8988T (cell line): ENCODE data around the gene DLG5.

Experiments
- DNase-seq: peaks from one replicate; pipeline ENCODE4 v3.0.0; 2011

DLG5 gene

DNA sequence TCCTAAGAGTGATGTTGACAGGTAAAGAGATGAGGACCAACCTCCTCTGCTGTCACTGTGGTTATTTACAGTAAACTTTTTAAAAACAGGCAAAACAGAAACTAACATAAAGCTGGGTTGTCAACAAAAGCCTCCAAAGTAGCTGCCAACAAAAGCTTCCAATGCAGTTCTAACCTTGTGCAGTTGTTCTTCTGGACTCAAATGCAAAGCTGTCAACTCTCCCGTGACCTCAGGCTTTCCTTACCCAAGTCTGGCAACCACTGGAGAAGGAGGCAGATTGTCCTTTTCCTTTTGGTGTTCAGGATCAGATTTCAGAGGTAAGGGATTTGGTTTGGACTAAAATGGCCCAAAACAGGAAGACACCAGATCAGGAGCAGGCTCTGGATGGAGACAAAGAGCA, 63.1 kb downstream of the DLG5 start:
- no peak for DNase-seq

DNA sequence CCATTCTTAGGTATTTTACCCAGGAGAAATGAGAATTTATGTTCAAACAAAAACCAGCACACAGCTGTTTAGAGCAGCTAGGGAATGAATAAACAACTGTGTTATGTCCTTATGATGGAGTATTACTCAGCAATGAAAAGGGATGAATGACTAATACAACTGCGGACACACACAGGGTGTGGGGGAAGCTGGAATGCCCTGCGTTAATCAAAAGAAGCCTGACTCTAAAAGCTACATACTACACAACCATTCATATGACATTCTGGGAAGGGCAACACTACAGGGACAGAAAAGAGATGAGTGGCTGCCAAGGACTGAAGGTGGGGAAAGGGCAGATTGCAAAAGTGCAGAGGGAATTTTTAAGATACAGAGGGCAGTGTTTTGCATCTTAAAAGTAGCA, 64.0 kb downstream of the DLG5 start:
- DNase-seq: no peak

DNA sequence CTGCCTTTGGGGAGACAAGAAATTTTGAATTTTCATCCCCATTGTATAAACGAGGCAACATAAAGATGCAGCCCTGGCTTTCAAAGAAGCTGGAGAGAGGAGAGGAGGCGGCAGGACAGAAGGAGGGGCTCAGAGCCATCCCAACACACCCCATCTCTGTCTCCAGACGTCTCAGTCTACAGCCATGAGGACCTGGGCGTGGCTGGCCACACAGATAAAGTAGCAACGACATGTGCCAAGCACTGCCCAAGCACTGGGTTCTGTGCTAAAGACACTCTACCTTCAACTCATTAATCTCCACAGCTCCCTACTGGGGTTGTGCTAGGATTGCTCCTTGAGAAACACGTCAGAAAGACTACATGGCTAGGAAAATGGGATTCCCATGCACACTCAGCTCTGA, 65.2 kb downstream of the DLG5 start:
- no peak for DNase-seq

DNA sequence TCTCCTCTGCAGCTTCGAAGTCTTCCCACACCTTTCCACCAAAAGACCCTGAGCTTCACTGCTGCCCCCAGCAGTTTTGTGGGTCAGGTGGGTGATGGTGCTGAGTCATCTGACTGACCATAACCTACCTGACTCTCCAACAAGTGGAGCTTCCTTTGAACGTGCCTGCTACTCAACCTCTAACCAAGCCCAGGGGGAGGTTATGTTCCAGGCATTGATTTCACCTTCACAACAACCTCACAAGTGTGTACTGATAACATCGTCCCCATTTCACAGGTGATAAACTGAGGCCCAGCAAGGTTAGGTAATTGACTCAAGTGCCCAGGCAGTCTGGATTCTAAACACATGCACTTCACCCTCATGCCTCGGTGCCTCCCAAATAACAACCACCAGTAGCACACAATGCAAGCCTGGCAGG, 66.7 kb downstream of the DLG5 start:
- no peak for DNase-seq

DNA sequence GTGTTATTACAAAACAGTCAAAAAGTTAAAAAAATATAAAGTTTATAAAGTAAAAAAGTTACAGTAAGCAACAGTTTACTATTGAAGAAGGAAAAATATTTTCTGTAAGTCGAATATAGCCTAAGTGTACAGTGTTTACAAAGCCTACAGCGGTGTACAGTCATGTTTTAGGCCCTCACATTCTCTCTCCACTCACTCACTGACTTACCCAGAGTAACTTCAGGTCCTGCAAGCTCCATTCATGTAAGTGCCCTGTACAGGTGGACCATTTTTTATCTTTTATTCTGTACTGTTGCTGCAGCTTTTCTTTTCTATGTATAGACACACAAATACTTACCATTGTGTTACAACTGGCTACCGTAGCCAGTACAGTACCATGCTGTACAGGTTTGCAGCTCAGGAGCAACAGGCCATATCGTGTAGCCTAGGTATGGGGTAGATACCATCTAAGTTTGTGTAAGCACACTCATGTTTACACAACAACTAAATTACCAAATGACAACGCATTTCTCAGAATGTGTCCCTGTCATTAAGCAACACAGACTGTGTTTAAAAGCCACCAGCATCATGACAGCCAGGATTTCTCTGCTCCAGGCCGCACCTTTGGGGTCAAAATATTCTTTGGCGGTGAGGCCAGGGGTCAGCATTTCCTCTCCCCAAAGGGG, 67.2 kb downstream of the DLG5 start:
- DNase-seq: no peak

DNA sequence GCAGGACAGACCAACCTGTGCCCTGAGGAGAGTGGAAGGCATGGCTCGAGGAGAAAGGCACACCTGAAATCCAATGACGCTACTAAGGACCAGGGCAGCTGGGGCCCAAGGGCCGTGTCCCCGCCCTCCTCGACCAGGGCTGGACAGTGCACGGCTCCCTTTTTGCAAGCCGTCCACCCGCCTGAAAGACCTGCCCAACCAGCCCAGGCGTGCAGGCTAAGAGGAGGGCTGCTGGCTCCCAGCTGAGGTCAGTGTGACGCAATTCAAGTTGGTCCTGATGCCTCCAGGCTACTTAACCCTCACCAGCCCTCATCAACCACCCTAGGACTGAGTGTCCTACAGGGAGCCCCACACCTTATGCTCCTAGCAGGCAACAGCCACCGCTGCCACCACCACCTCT, 69.3 kb downstream of the DLG5 start:
- no peak for DNase-seq

DNA sequence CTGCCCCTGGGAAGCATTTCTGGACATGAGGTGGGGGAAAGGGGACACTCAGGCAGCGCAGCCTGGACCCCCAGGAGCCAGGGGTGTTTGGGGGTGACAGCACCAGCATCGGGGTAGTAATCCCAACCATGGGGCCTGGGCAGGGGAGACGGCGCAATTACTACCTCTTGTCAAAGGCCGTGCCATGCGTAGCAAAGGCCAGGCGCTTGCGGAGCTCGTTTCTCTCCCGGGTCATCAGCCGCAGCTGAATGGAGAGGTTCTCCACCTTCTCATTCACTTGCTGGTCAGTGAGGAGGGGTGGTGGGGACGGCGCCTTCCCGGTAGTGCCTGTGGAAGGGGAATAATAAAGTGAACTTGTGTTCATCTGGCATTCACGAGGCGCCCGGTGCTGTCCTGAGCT, 70.0 kb downstream of the DLG5 start:
- no peak for DNase-seq

DNA sequence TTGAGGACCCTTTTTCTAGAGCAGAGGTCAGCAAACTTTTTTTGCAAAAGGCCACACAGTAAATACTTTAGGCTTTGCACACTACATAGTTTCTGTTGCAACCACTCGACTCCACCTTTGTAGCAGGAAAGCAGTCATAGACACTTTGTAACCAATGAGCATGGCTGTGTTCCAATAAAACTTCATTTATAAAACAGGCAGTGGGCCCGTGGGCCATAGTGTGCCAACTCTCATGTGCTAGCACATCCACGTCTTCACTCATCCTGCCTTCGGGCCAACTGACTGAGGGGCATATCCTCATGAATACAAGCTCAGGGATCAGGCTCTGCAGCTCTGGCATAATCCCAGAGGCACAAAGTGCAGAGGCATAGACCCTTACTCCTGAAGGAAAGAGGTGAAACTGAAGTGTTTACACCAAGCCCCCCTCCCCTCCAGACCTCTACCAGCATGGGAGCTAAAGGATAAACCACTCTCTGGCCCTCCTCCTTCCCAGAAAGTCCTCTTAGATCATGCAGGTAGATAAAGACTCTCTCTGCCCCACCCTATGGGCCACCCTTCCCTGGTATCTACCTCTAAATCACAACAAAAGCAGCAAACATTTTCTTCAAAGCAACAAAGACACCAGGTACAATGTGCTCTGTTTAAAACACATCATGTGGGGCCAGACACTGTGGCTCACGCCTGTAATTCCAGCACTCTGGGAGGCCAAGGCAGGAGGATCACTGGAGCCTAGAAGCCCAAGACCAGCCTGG, 71.0 kb downstream of the DLG5 start:
- no peak for DNase-seq

DNA sequence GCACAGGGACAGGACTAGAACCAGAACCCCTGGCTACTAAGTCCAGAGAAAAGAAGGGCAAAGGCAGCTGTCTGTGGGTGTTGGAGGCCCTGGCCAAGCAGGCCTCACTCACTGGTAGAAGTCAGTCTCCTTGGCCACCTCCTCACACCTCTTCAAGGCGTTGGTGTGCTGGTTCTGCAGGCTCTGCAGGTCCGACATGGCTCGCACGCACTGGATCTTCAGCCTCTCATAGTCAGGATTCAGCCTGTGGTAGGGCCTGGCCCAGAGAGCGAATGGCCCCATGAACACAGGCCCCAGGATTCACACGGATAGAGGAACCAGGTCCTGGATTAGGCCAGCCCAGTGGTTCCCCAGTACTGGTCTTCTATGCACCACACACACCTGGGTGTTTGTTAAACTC, 72.4 kb downstream of the DLG5 start:
- no peak for DNase-seq

DNA sequence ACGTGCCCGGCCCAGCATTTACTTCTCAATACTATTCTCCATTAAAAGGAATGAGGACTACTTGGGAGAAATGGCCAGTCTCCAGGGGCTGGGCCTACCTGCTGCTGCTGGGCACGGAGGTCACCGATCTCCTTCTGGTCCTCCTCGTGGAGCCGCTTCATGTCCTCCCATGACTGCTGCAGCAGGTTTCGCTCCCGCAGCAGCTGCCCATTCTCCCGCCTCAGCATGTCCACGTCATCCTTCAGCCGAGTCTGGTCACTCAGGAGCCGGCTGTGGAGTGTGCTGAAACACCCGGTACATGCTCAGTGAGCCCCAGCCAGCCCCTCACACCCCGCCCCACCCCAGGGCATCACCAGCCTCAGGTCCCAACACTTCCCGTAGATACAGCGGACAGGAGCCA, 73.3 kb downstream of the DLG5 start:
- DNase-seq: no peak

DNA sequence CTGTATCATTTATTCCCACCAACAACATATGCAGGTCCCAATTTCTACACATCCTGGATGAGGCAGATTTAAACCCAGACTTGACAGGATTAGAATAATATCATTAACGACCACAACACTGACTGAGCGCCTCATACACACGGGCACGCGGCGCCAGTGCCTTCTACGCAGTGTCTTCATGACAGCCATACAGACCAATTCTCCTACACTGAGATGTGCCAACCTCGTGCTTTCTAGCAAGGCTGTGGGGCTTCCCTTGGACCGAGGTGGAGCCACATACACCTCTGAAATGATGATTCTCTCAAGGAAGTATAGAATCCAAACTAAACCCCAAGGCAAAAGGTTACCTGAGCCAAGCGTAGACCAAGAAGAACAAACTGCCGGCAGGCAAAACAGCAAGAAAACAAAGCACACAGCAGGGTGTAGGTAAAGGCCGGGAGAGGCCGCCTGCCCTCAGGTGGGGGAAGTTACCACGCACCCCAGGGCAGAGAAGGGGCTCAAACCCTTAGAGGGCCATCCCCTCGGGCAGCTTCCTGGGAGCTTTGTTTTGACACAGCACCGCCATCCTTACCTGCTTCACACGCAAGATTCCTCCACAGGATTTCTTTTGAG, 75.8 kb downstream of the DLG5 start:
- no peak for DNase-seq

DNA sequence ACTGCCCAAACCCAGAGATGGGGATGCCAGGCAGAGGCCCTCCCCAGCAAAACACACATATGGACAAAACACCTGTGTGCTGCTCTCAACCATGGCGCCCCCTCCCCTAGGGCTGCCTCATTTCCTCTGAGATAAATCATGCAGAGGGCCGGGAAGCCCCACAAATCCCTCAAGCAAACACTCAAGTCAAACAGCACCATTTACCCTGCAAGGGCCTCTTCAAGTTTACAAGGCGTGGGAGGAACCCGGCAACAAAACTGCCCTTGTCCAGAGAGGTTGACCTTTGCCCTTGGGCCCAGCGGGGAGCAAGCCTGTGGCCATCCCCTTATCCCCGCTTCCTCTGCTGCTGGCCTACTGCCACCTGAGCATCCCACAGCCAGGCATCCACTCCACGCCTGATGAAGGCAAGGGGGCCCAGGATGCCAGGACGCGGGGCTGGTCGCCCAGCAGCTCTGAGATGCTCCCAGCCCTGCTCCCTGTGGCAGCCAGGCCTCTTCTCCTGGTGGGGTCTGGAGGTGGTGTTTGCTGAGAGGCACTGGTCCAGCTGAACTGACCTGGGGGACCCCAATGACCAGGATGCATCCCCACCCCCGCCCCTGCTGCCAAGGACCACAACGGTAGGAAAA, 77.4 kb downstream of the DLG5 start:
- DNase-seq: no peak

DNA sequence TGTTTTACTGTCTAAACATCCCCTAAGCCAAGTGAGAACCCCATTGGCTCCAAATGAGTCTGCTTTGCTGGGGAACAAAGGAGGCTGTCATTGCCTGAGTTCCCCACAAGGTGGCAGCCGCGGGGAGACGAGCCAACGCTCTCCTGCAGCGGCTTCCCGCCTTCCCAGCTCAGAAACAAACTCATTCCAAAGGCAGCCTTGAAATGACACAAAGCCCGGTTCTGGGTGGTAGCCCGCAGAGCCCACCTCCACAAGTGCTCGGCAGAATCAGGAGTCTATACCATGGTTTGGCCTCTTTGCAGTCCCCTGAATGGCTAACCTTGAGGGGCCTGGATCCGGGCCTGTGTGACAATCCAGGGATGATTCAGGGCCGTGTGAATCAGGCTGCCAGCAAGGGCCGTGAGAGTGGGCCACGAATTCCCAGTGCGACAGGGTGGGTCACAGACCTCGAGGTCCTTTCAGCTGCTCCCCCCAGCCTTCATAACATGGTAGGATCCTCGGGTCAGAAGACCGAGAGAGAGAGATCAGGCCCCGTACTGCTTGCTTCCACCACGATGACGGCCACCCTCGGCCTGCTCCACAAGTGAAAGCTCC, 79.7 kb downstream of the DLG5 start:
- peak; percentile 40 for DNase-seq

DNA sequence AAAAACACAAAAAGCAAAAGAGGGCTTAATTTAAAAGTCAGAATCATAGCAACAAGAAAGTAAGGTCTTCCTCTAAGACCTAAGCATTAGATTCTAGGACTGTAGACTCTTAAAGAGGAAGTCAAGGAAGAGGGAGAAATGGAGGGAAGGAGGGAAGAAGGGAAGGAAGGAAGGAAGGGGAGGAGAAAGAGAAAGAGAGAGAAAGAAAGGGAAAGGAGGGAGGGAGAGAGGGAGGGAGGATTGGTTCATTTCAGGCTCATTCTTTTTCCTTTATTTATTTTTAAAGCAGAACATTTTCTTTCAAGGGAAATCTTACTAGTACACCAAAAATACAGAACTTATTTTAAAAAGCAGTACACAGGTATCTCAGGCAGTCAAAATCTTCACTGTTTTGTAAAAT, 81.1 kb downstream of the DLG5 start:
- DNase-seq: no peak

DNA sequence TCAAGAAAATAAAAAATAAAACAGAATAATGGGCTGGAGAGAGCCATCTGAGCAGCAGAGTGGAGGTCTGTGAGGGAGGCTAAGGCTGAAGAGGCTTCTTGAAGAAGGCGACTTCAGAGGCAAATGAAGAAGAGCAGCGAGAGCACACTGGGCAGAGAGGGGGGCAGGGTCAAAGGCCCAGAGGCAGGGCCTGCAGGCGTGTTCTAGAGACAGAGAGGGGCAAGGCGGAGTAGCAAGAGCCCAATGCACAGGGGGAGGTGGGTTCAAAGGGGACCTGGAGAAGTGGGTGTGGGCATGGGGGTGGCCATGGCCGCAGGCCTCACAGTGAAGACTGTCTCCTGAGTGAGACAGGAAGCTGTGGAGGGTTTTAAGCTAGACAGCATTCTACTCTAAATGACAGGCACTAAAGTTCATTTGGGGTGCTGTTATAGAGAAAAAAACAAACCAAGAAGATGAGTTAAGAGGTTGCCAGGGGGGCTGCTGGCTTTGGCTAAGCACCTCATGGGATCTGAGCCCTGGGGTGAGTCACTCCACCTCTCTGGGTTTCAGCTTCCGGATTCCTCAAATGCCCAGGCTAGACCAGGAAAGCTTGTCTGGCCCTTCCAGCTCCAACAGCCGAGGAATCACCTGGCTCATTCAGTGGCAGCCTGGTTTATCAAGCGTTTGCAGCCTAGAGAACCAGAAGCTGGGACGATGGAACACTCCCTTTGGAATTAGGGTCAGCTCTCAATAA, 81.7 kb downstream of the DLG5 start:
- peak; percentile 86 for DNase-seq

DNA sequence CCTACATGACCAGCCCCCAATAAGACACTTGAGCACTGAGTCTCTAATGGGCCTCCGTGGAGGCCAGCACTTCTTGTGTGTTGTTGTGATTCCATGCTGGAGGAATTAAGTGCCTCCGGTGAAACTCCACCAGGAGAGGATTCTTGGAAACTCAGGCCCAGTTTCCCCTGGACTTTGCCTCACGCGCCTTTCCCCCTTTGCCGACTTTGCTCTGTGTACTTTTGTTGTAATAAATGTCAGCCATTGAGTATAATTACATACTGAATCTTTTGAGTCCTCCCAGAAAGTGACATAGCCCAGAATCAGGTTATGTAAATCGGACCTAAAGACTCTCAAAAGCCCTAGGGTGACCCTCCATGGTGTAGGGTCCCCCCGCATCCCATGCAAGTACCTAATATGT, 82.4 kb downstream of the DLG5 start:
- DNase-seq: no peak

DNA sequence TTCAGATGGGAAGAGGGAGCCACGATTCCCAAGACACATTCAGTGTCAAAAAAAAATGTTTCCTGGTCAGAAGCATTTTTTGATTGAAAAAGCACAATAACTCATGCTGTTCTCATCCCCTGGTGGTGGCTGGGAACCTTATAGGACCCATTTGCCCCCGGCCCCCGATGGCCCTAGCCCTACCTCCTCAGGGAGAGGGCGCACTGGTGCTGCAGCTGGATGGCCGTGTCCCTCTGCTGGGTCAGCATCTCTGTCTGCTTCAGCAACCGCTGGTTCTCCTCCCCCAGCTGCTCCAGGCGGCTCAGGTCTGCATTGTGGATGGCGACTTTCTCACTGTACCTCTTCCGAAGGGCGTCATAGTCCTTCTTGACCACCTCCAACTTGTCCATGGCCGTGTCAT, 83.3 kb downstream of the DLG5 start:
- no peak for DNase-seq

DNA sequence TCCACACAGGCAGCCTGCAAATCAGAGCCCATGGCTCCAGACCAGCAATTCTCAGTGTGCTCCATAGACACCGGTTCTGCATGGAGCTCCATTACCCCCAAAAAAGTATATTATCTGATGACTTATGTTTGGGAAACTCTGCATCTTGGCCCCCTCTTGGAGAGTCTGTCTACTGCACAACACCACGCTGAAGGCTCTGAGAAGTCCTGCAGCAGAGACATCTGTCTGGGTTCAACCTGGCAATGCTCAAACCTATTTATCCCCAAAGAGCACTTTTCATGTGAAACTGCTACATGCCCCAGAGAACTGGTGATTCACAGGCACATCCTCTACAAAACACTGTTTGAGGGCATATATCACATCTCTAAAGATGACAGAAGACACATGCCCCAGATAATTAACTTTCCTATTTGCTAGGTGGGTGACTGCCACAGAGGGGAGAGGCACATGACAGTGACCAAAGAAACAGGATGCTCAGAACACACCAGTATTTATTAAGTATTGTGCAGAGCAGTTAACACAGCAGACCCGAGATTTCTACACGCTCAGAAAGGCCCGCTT, 83.8 kb downstream of the DLG5 start:
- no peak for DNase-seq

DNA sequence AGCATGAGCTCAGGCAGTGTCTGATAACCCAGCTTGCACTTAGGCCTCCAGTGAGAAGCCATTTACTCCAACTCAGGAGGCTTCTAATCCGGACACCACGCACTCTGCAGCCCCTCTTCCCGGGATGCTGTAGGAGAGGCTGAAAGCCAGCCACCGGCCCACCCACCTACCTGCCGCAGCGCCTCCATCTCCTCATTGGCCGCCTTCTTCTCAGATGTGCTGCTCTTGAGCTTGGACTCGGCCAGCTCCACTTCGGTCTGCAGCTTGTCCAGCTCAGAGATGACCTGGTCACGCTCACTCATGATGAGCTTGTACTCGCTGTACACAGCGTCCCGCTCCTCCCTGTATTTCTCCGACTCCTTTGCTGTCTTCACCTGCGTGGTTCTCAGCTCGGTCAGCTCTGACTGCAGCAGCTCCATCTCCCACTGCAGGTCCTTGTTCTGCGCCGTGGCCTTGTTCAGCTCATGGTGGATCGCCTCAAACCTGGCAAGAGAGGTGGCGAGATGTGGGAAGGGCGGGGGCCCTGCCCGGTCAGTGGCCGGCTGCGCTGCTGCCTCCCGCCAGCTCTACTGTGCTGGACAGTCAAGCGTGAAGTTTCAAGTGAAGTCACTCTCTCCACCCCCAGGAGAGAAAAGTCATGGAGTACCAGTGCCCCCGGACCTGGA, 84.7 kb downstream of the DLG5 start:
- DNase-seq: no peak

DNA sequence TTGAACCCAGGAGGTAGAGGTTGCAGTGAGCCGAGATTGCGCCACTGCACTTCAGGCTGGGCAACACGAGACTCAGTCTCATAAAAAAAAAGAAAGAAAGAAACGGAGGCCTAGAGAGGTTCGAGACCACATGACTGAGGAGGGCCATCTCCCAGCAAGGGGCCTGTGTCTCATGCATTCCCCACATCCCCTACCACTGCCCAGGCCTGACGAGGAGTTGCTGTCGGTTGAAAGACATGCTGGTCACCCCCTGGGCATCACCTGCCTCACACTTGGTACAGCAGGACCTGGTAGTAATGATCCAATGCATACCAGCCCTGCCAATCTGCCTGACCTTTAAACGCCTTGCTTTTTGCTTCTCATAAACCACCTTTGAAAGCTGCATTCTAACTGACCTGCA, 85.9 kb downstream of the DLG5 start:
- no peak for DNase-seq

DNA sequence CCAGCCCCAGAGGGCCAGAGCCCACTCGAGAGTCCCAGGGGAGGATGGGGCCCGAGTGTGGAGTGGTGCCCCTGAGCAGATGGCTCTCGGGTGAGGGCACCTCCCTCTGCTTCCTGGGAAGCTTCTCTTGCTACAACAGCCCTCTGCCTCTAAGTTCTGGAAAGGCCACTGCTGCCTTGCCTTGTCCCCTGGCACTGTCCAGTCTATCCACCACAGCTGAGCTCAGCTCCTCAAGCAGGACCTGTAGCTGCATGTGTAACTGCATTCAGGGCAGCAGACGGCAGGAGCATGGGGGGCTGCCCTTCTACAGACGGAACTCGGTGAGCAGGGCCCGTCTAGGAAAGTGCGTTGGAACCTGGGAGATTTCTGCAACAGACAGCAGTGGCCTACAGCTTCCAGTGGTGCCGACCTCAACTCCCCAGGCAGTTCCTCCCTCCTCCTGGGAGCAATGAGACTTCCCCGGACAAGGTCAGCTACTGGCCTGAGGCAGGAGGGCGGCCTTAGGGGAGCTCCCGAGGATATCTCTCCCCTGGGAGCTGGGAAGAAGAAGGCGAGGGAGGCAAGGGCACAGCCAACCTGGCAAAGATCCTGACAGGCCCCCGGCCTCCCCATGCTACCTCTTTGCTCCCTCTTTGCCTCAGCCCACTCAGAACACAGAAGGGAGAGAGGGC, 88.5 kb downstream of the DLG5 start:
- DNase-seq: no peak
